Measurements from ENCODE around the gene THY1.

The THY1 gene

GRCh38 chr11:119404872-119405271 lies 18.1 kb downstream of the THY1 start:
- no peak for DNase-seq (ENCODE audit: extremely low spot score)
- no peak for TF ChIP-seq FOXK2 (IDR thresholded peaks at IDR 0.05)
- no peak for TF ChIP-seq NFRKB (IDR thresholded peaks at IDR 0.05)
- no peak for TF ChIP-seq ARNT (IDR thresholded peaks at IDR 0.05)
- no peak for TF ChIP-seq FOXM1 (IDR thresholded peaks at IDR 0.05; ENCODE audit: borderline replicate concordance)
- no peak for TF ChIP-seq SUZ12 (IDR thresholded peaks at IDR 0.05)
- no peak for TF ChIP-seq ZNF384 (IDR thresholded peaks at IDR 0.05)
- no peak for TF ChIP-seq L3MBTL2 (conservative IDR thresholded peaks at IDR 0.05)
- TF ChIP-seq HDGF (IDR thresholded peaks at IDR 0.05; ENCODE audit: borderline replicate concordance) = no peak
- no peak for TF ChIP-seq LEF1 (IDR thresholded peaks at IDR 0.05; ENCODE audit: borderline replicate concordance)
- TF ChIP-seq CTBP1 (IDR thresholded peaks at IDR 0.05; ENCODE audit: borderline replicate concordance) = no peak
- no peak for TF ChIP-seq SP1 (IDR thresholded peaks at IDR 0.05)
- no peak for TF ChIP-seq BHLHE40 (IDR thresholded peaks at IDR 0.05; ENCODE audit: borderline replicate concordance)
- CTCF ChIA-PET = interaction anchor here (0.6 kb wide), 1 partner anchor 49 kb away, joined by 3 read pairs; no protein-coding TSS in a partner anchor
- POLR2A ChIA-PET = interaction anchor here (1.1 kb wide), 1 partner anchor 12 kb away, joined by 3 read pairs; no protein-coding TSS in a partner anchor

GRCh38 chr11:119403021-119403420 lies 20.0 kb downstream of the THY1 start:
- no peak for TF ChIP-seq FOXK2 (IDR thresholded peaks at IDR 0.05)
- TF ChIP-seq PKNOX1 (IDR thresholded peaks at IDR 0.05) = no peak
- TF ChIP-seq HDGF (IDR thresholded peaks at IDR 0.05; ENCODE audit: borderline replicate concordance) = no peak
- TF ChIP-seq FOXM1 (IDR thresholded peaks at IDR 0.05; ENCODE audit: borderline replicate concordance) = no peak
- no peak for TF ChIP-seq BHLHE40 (IDR thresholded peaks at IDR 0.05; ENCODE audit: borderline replicate concordance)
- TF ChIP-seq TARDBP (IDR thresholded peaks at IDR 0.05) = no peak
- no peak for TF ChIP-seq CTBP1 (IDR thresholded peaks at IDR 0.05; ENCODE audit: borderline replicate concordance)
- no peak for TF ChIP-seq SP1 (IDR thresholded peaks at IDR 0.05)
- no peak for TF ChIP-seq ZNF384 (IDR thresholded peaks at IDR 0.05)
- TF ChIP-seq SUZ12 (IDR thresholded peaks at IDR 0.05) = no peak
- TF ChIP-seq NFRKB (IDR thresholded peaks at IDR 0.05) = no peak
- TF ChIP-seq L3MBTL2 (conservative IDR thresholded peaks at IDR 0.05) = no peak
- TF ChIP-seq ELF4 (IDR thresholded peaks at IDR 0.05) = no peak
- no peak for TF ChIP-seq LEF1 (IDR thresholded peaks at IDR 0.05; ENCODE audit: borderline replicate concordance)
- TF ChIP-seq ARNT (IDR thresholded peaks at IDR 0.05) = no peak
- no peak for TF ChIP-seq FOXA1 (IDR thresholded peaks at IDR 0.05)
- ChIA-PET CTCF (no interaction called here), POLR2A (no interaction called here)
- no peak for DNase-seq (ENCODE audit: extremely low spot score)

GRCh38 chr11:119402470-119402869 lies 20.5 kb downstream of the THY1 start:
- POLR2A ChIA-PET = no interaction called here
- DNase-seq (ENCODE audit: extremely low spot score) = no peak
- no peak for TF ChIP-seq PKNOX1 (IDR thresholded peaks at IDR 0.05)
- TF ChIP-seq FOXA1 (IDR thresholded peaks at IDR 0.05) = no peak
- TF ChIP-seq L3MBTL2 (conservative IDR thresholded peaks at IDR 0.05) = no peak
- TF ChIP-seq ZNF384 (IDR thresholded peaks at IDR 0.05) = no peak
- TF ChIP-seq CTBP1 (IDR thresholded peaks at IDR 0.05; ENCODE audit: borderline replicate concordance) = no peak
- TF ChIP-seq ELF4 (IDR thresholded peaks at IDR 0.05) = no peak
- TF ChIP-seq HDGF (IDR thresholded peaks at IDR 0.05; ENCODE audit: borderline replicate concordance) = no peak
- no peak for TF ChIP-seq TARDBP (IDR thresholded peaks at IDR 0.05)
- TF ChIP-seq NFRKB (IDR thresholded peaks at IDR 0.05) = no peak
- CTCF ChIA-PET = no interaction called here

- ChIA-PET CTCF (no interaction called here), POLR2A (no interaction called here)
- TF ChIP-seq ARNT (IDR thresholded peaks at IDR 0.05) (no peak), FOXA1 (IDR thresholded peaks at IDR 0.05) (no peak)
- DNase-seq (ENCODE audit: extremely low spot score) = no peak
These were observed 22.1 kb downstream of the THY1 start for GRCh38 chr11:119400860-119401259.

GRCh38 chr11:119397740-119398139 lies 25.2 kb downstream of the THY1 start:
- ChIA-PET POLR2A (no interaction called here), CTCF (no interaction called here)

GRCh38 chr11:119396835-119397234 lies 26.1 kb downstream of the THY1 start:
- TF ChIP-seq HDGF (IDR thresholded peaks at IDR 0.05; ENCODE audit: borderline replicate concordance) (no peak), TARDBP (IDR thresholded peaks at IDR 0.05) (no peak), SUZ12 (IDR thresholded peaks at IDR 0.05) (no peak), PKNOX1 (IDR thresholded peaks at IDR 0.05) (no peak), FOXK2 (IDR thresholded peaks at IDR 0.05) (no peak), ELF4 (IDR thresholded peaks at IDR 0.05) (no peak), BHLHE40 (IDR thresholded peaks at IDR 0.05; ENCODE audit: borderline replicate concordance) (no peak), SP1 (IDR thresholded peaks at IDR 0.05) (no peak), LEF1 (IDR thresholded peaks at IDR 0.05; ENCODE audit: borderline replicate concordance) (no peak), L3MBTL2 (conservative IDR thresholded peaks at IDR 0.05) (no peak), FOXM1 (IDR thresholded peaks at IDR 0.05; ENCODE audit: borderline replicate concordance) (no peak), CTBP1 (IDR thresholded peaks at IDR 0.05; ENCODE audit: borderline replicate concordance) (no peak), NFRKB (IDR thresholded peaks at IDR 0.05) (no peak), FOXA1 (IDR thresholded peaks at IDR 0.05) (no peak)
- POLR2A ChIA-PET = no interaction called here
- DNase-seq (ENCODE audit: extremely low spot score) = no peak
- CTCF ChIA-PET = interaction anchor here (0.7 kb wide), 1 partner anchor 83 kb away, joined by 4 read pairs; no protein-coding TSS in a partner anchor

More at GRCh38 chr11:119397740-119398139, 25.2 kb downstream of the THY1 start:
- TF ChIP-seq SUZ12 (IDR thresholded peaks at IDR 0.05) = no peak
- TF ChIP-seq HDGF (IDR thresholded peaks at IDR 0.05; ENCODE audit: borderline replicate concordance) = no peak
- TF ChIP-seq NFRKB (IDR thresholded peaks at IDR 0.05) = no peak
- no peak for TF ChIP-seq TARDBP (IDR thresholded peaks at IDR 0.05)
- no peak for TF ChIP-seq ZNF384 (IDR thresholded peaks at IDR 0.05)
- no peak for TF ChIP-seq ELF4 (IDR thresholded peaks at IDR 0.05)
- TF ChIP-seq PKNOX1 (IDR thresholded peaks at IDR 0.05) = no peak
- TF ChIP-seq L3MBTL2 (conservative IDR thresholded peaks at IDR 0.05) = no peak
- no peak for TF ChIP-seq FOXM1 (IDR thresholded peaks at IDR 0.05; ENCODE audit: borderline replicate concordance)
- no peak for TF ChIP-seq FOXA1 (IDR thresholded peaks at IDR 0.05)
- no peak for TF ChIP-seq BHLHE40 (IDR thresholded peaks at IDR 0.05; ENCODE audit: borderline replicate concordance)
- TF ChIP-seq CTBP1 (IDR thresholded peaks at IDR 0.05; ENCODE audit: borderline replicate concordance) = no peak
- no peak for DNase-seq (ENCODE audit: extremely low spot score)
